OCI-LY7 (cell line): ENCODE data around the gene HNRNPH1. TPM values are rescaled to one million over a fixed set of nuclear protein-coding genes. Genes with fewer than 3 reads are reported as not detected.

Source experiments
- BruUV-seq: library from RNA; stranded (reverse); fragments of 400-500 nt; replicated peaks from 2 replicates; lab custom pipeline; 2021; lab: Mats Ljungman, UMichigan
- CTCF ChIA-PET: fragments of 300-600 bp; sonication (Branson Sonifier 250); formaldehyde crosslinking; loops from one replicate; lab custom pipeline; 2022; ENCODE audit warnings: antibody characterized with exemption; ENCODE audit not compliant: unreplicated experiment; lab: Charles Lee
- POLR2A ChIA-PET: fragments of 300-600 bp; sonication (Branson Sonifier 250); formaldehyde crosslinking; loops from one replicate; lab custom pipeline; 2022; ENCODE audit warnings: antibody characterized with exemption; lab: Charles Lee
- DNase-seq: peaks from one replicate; pipeline ENCODE4 v3.0.0-alpha.2; 2015; ENCODE audit warnings: low spot score
- H2AFZ ChIP-seq: fragments of 200-600 bp; sonication (generic), shearing (Covaris generic); 2 replicates; pipeline ENCODE4 v1.6.1; 2014; ENCODE audit warnings: mild to moderate bottlenecking, antibody characterized with exemption, low read length, moderate library complexity
- H3K27ac ChIP-seq: fragments of 200-600 bp; sonication (generic); 2 replicates; pipeline ENCODE4 v1.5.1; 2014; ENCODE audit warnings: mixed run types, low read depth, mild to moderate bottlenecking, moderate library complexity, low read length, inconsistent platforms; ENCODE audit not compliant: poor library complexity, severe bottlenecking
- H3K36me3 ChIP-seq: fragments of 200-600 bp; sonication (generic); 2 replicates; pipeline ENCODE4 v1.6.1; 2014; ENCODE audit warnings: mild to moderate bottlenecking, antibody characterized with exemption, low read length, moderate library complexity, mixed read lengths; ENCODE audit not compliant: insufficient read depth
- H3K4me1 ChIP-seq: fragments of 200-600 bp; sonication (generic); 2 replicates; pipeline ENCODE4 v1.5.1; 2014; ENCODE audit warnings: mild to moderate bottlenecking, low read length; ENCODE audit not compliant: insufficient read depth, poor library complexity, severe bottlenecking
- H3K4me2 ChIP-seq: fragments of 200-600 bp; sonication (generic); 2 replicates; pipeline ENCODE4 v1.6.1; 2014; ENCODE audit warnings: mild to moderate bottlenecking, low read length
- H3K4me3 ChIP-seq: fragments of 200-600 bp; sonication (generic); 2 replicates; pipeline ENCODE4 v1.5.1; 2014; ENCODE audit warnings: mild to moderate bottlenecking, low read depth, low read length; ENCODE audit not compliant: poor library complexity, severe bottlenecking
- H3K79me2 ChIP-seq: fragments of 200-600 bp; sonication (generic); 2 replicates; pipeline ENCODE4 v1.6.1; 2016; ENCODE audit warnings: low read depth, mild to moderate bottlenecking, low read length, moderate library complexity, mixed read lengths; ENCODE audit not compliant: insufficient read depth
- H3K9me2 ChIP-seq: fragments of 200-600 bp; sonication (generic); 2 replicates; pipeline ENCODE4 v1.6.1; 2016; ENCODE audit warnings: mild to moderate bottlenecking, low read length, mixed read lengths; ENCODE audit not compliant: insufficient read depth
- H3K9me3 ChIP-seq: fragments of 200-600 bp; sonication (generic); 2 replicates; pipeline ENCODE4 v1.6.1; 2014; ENCODE audit warnings: mild to moderate bottlenecking, mixed run types, low read length, mixed read lengths
- H4K20me1 ChIP-seq: fragments of 200-600 bp; sonication (generic); 2 replicates; pipeline ENCODE4 v1.6.1; 2014; ENCODE audit warnings: mild to moderate bottlenecking, antibody characterized with exemption, low read length, moderate library complexity, mixed read lengths; ENCODE audit not compliant: insufficient read depth
- EZH2phosphoT487 ChIP-seq: fragments of 200-600 bp; sonication (generic); IDR thresholded peaks from 2 replicates; pipeline ENCODE4 v1.6.1; 2018; ENCODE audit warnings: low read depth, borderline replicate concordance, mild to moderate bottlenecking, mixed run types, antibody characterized with exemption, low read length, moderate library complexity, mixed read lengths
- intact Hi-C: fragments of 100-400 bp; cut with micrococcal nuclease; formaldehyde crosslinking; loops from one replicate; pipeline ENCODE4 v1.10.0; 2022; ENCODE audit not compliant: unreplicated experiment
- total RNA-seq, 2 experiments: library from RNA; depleted of rRNA in 1 of 2; stranded (reverse); fragments of >200 nt in 1 of 2; shearing (Covaris generic) in 1 of 2; gene quantifications; 2 replicates each; pipeline ENCODE4 v1.2.3, GENCODE V29; 2014 to 2022
- TF ChIP-seq, protein P1 (sequence below): fragments of 200-600 bp; sonication (generic); conservative IDR thresholded peaks from 2 replicates; pipeline ENCODE4 v1.5.1; 2014; ENCODE audit warnings: mild to moderate bottlenecking, antibody characterized with exemption, low read length, moderate library complexity, mixed read lengths

Gene HNRNPH1
- total RNA-seq, 2 experiments from 2014 or later: 814 to 1,011 TPM

- intact Hi-C loops: no loop called here
- H3K27ac ChIP-seq: no peak overlapping the region
- ChIA-PET POLR2A (no interaction called here), CTCF (no interaction called here)
- no peaks in the 10 kb centered on the region for H3K4me1 ChIP-seq
- BruUV-seq: no TSS peak
- no peaks in the 10 kb centered on the region for H3K9me3 ChIP-seq
- H3K4me3 ChIP-seq: no peak overlapping the region
- DNase-seq: no peak
- H3K36me3 ChIP-seq: peaks cover 91% of the 10 kb centered on the region
- no peak overlapping the region for H3K4me2 ChIP-seq
- TF ChIP-seq EZH2phosphoT487: no peak
- TF ChIP-seq, protein P1, sequence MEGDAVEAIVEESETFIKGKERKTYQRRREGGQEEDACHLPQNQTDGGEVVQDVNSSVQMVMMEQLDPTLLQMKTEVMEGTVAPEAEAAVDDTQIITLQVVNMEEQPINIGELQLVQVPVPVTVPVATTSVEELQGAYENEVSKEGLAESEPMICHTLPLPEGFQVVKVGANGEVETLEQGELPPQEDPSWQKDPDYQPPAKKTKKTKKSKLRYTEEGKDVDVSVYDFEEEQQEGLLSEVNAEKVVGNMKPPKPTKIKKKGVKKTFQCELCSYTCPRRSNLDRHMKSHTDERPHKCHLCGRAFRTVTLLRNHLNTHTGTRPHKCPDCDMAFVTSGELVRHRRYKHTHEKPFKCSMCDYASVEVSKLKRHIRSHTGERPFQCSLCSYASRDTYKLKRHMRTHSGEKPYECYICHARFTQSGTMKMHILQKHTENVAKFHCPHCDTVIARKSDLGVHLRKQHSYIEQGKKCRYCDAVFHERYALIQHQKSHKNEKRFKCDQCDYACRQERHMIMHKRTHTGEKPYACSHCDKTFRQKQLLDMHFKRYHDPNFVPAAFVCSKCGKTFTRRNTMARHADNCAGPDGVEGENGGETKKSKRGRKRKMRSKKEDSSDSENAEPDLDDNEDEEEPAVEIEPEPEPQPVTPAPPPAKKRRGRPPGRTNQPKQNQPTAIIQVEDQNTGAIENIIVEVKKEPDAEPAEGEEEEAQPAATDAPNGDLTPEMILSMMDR: no peak
- H2AFZ ChIP-seq: no peak overlapping the region
- no peaks in the 10 kb centered on the region for H3K9me2 ChIP-seq
- H4K20me1 ChIP-seq: no peaks in the 10 kb centered on the region
- no peaks in the 10 kb centered on the region for H3K79me2 ChIP-seq
Measured at GRCh38 chr5:179595916-179596315, 27.6 kb downstream of the HNRNPH1 start.

DNA sequence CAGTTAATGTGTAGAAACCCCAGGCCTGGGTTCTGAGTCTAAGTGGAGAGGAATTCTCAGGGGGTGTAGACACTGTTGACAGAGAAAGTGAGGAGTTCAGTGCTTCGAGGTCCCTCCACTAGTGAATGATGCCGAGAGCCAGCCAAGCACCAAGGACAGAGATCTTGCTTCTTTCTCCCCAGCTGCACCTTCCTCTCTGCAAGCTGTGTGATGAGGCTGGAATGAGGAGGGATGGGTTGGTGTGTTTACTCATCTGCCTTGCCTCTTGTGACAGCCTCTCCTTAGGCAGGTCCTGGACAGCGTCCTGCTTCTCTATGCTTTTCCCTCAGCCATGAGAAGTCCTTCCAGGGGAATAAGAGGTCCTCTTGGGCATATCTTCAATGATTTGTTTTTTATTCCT, 35.3 kb downstream of the HNRNPH1 start:
- no peak overlapping the region for H2AFZ ChIP-seq
- H4K20me1 ChIP-seq: no peaks in the 10 kb centered on the region
- H3K4me3 ChIP-seq: no peak overlapping the region
- ChIA-PET CTCF (no interaction called here), POLR2A (no interaction called here)
- no peaks in the 10 kb centered on the region for H3K9me3 ChIP-seq
- H3K9me2 ChIP-seq: no peaks in the 10 kb centered on the region
- H3K79me2 ChIP-seq: no peaks in the 10 kb centered on the region
- no TSS peak for BruUV-seq
- TF ChIP-seq, protein P1: no peak
- no peak for TF ChIP-seq EZH2phosphoT487
- no peak overlapping the region for H3K27ac ChIP-seq
- peaks cover 66% of the 10 kb centered on the region for H3K36me3 ChIP-seq
- H3K4me2 ChIP-seq: no peak overlapping the region
- intact Hi-C loops: no loop called here
- DNase-seq: no peak
- no peaks in the 10 kb centered on the region for H3K4me1 ChIP-seq

- H3K9me3 ChIP-seq: no peaks in the 10 kb centered on the region
Measured at GRCh38 chr5:179585941-179586401, 37.5 kb downstream of the HNRNPH1 start.

More at GRCh38 chr5:179585941-179586401, 37.5 kb downstream of the HNRNPH1 start:
- no peaks in the 10 kb centered on the region for H3K4me1 ChIP-seq
- no peaks in the 10 kb centered on the region for H3K79me2 ChIP-seq
- H4K20me1 ChIP-seq: no peaks in the 10 kb centered on the region
- no peak overlapping the region for H3K4me3 ChIP-seq
- H3K9me2 ChIP-seq: no peaks in the 10 kb centered on the region
- H2AFZ ChIP-seq: no peak overlapping the region
- DNase-seq: no peak
- intact Hi-C loops: no loop called here
- H3K27ac ChIP-seq: no peak overlapping the region
- H3K36me3 ChIP-seq: peaks cover 63% of the 10 kb centered on the region
- POLR2A ChIA-PET: no interaction called here
- CTCF ChIA-PET: no interaction called here
- no peak overlapping the region for H3K4me2 ChIP-seq
- TF ChIP-seq EZH2phosphoT487: no peak
- TF ChIP-seq, protein P1: no peak
- no TSS peak for BruUV-seq
